Panc1 (cell line): ENCODE results near the gene SHC3.

Source experiments
- CTCF ChIP-seq: fragments of 450-650 bp; IDR thresholded peaks from 2 replicates; pipeline ENCODE4 v1.5.1; 2017; ENCODE audit warnings: mild to moderate bottlenecking
- POLR2AphosphoS5 ChIP-seq: IDR thresholded peaks from 2 replicates; pipeline ENCODE4 v1.6.1; 2012; ENCODE audit warnings: mild to moderate bottlenecking, low read depth, low read length, moderate library complexity

GRCh38 chr9:89089176-89089575 is 89.4 kb downstream of the SHC3 start:
- TF ChIP-seq POLR2AphosphoS5 = no peak
- TF ChIP-seq CTCF = no peak
